Neural progenitor cell (in vitro differentiated cells): ENCODE measurements around the gene MAN1A1.

Experiments used
- EZH2phosphoT487 ChIP-seq: fragments of 200-600 bp; sonication (generic); IDR thresholded peaks from 2 replicates; pipeline ENCODE4 v1.6.1; 2017; ENCODE audit warnings: antibody characterized with exemption
- TF ChIP-seq, protein P1 (sequence below): fragments of 200-600 bp; sonication (generic); IDR thresholded peaks from 2 replicates; pipeline ENCODE4 v1.5.1; 2017; ENCODE audit warnings: antibody characterized with exemption, mild to moderate bottlenecking

DNA sequence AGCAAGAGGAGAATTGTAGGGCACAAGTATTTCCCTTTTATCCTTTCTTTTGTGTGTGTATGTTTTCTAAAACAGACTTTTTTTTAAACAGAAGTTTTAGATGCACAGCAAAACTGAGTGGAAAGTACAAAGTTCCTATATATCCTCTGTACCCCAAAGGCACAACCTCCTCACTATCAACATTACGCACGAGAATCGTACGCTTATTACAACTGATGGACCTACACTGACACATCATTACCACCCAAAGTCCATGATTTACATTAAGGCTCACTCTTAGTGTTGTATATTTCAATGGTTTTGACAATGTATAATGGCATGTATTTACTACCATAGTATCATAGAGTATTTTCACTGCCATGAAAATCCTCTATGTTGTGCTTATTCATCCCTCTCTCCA lies 32.6 kb downstream of the MAN1A1 start:
- TF ChIP-seq EZH2phosphoT487, result no peak
- TF ChIP-seq, protein P1, sequence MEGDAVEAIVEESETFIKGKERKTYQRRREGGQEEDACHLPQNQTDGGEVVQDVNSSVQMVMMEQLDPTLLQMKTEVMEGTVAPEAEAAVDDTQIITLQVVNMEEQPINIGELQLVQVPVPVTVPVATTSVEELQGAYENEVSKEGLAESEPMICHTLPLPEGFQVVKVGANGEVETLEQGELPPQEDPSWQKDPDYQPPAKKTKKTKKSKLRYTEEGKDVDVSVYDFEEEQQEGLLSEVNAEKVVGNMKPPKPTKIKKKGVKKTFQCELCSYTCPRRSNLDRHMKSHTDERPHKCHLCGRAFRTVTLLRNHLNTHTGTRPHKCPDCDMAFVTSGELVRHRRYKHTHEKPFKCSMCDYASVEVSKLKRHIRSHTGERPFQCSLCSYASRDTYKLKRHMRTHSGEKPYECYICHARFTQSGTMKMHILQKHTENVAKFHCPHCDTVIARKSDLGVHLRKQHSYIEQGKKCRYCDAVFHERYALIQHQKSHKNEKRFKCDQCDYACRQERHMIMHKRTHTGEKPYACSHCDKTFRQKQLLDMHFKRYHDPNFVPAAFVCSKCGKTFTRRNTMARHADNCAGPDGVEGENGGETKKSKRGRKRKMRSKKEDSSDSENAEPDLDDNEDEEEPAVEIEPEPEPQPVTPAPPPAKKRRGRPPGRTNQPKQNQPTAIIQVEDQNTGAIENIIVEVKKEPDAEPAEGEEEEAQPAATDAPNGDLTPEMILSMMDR, result no peak
